ENCODE data around the gene KIAA0319L. TPM values are rescaled to one million over a fixed set of nuclear protein-coding genes. Genes with fewer than 3 reads are reported as not detected.
A peak's percentile ranks its signal among the peaks of the same experiment; 100 is the strongest.

Gene KIAA0319L
- total RNA-seq, 1 experiment from 2014 or later: 70.0 TPM

GRCh38 chr1:35561297-35561971, 4.2 kb upstream of the KIAA0319L start (continued):
- TF ChIP-seq ZNF138 (CRISPR knock-in tag; conservative IDR thresholded peaks at IDR 0.05): no peak
- no peak for TF ChIP-seq ZNF512 (CRISPR knock-in tag; IDR thresholded peaks at IDR 0.05; ENCODE audit: borderline replicate concordance)
- no peak for TF ChIP-seq ATF2 (CRISPR knock-in tag; IDR thresholded peaks at IDR 0.05; ENCODE audit: borderline replicate concordance, low read depth)
- no peak for TF ChIP-seq SP1 (CRISPR knock-in tag; conservative IDR thresholded peaks at IDR 0.05)
- TF ChIP-seq FOXK1 (CRISPR knock-in tag; IDR thresholded peaks at IDR 0.05): no peak
- TF ChIP-seq CREM (CRISPR knock-in tag; IDR thresholded peaks at IDR 0.05): no peak
- no peak for TF ChIP-seq ZNF532 (CRISPR knock-in tag; IDR thresholded peaks at IDR 0.05; ENCODE audit: borderline replicate concordance)
- no peak for TF ChIP-seq AFF4 (CRISPR knock-in tag; IDR thresholded peaks at IDR 0.05; ENCODE audit: borderline replicate concordance)
- TF ChIP-seq NFATC4 (CRISPR knock-in tag; IDR thresholded peaks at IDR 0.05): no peak
- no peak for TF ChIP-seq GTF2I (CRISPR knock-in tag; conservative IDR thresholded peaks at IDR 0.05)
- no peak for TF ChIP-seq FOXJ3 (CRISPR knock-in tag; IDR thresholded peaks at IDR 0.05; ENCODE audit: borderline replicate concordance)

- CTCF ChIA-PET: interaction anchor here (1.2 to 2.0 kb wide), 2 partner anchors 8 to 110 kb away, joined by 4 to 10 read pairs; no protein-coding TSS in a partner anchor
- Mint-ChIP-seq H3K4me1 (peaks cover 18% of the 10 kb centered on the region), H3K36me3 (peaks cover 26% of the 10 kb centered on the region), H3K27ac (peak overlapping the region; percentile 27; the same call in 1 of the 2 replicates), H3K9me3 (no peaks in the 10 kb centered on the region), H3K27me3 (ENCODE audit: low read depth) (no peaks in the 10 kb centered on the region), H3K4me3 (no peak overlapping the region)
- POLR2A ChIA-PET: no interaction called here
- ATAC-seq (no peak), DNase-seq (ENCODE audit: low spot score) (no peak)
- no peak for TF ChIP-seq ESRRA (CRISPR knock-in tag; IDR thresholded peaks at IDR 0.05; ENCODE audit: borderline replicate concordance)
- no peak for TF ChIP-seq HMGA2 (CRISPR knock-in tag; IDR thresholded peaks at IDR 0.05)
- TF ChIP-seq ZSCAN18 (CRISPR knock-in tag; IDR thresholded peaks at IDR 0.05): no peak
- TF ChIP-seq GTF2I (CRISPR knock-in tag; conservative IDR thresholded peaks at IDR 0.05): no peak
- TF ChIP-seq HMGXB4 (CRISPR knock-in tag; IDR thresholded peaks at IDR 0.05): no peak
- no peak for TF ChIP-seq ATF6 (CRISPR knock-in tag; IDR thresholded peaks at IDR 0.05)
Observed at GRCh38 chr1:35560256-35561225, 3.3 kb upstream of the KIAA0319L start.
